DMS114 treated with DMSO at 0.1 percent for 48 hours (cell line): ENCODE data around the gene DENND1B.

Experiments
- DNase-seq: peaks from one replicate; lab custom pipeline; 2025; ENCODE audit not compliant: unreplicated experiment; lab: John Stamatoyannopoulos, UW

DENND1B gene, protein sequence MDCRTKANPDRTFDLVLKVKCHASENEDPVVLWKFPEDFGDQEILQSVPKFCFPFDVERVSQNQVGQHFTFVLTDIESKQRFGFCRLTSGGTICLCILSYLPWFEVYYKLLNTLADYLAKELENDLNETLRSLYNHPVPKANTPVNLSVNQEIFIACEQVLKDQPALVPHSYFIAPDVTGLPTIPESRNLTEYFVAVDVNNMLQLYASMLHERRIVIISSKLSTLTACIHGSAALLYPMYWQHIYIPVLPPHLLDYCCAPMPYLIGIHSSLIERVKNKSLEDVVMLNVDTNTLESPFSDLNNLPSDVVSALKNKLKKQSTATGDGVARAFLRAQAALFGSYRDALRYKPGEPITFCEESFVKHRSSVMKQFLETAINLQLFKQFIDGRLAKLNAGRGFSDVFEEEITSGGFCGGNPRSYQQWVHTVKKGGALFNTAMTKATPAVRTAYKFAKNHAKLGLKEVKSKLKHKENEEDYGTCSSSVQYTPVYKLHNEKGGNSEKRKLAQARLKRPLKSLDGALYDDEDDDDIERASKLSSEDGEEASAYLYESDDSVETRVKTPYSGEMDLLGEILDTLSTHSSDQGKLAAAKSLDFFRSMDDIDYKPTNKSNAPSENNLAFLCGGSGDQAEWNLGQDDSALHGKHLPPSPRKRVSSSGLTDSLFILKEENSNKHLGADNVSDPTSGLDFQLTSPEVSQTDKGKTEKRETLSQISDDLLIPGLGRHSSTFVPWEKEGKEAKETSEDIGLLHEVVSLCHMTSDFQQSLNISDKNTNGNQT

DNA sequence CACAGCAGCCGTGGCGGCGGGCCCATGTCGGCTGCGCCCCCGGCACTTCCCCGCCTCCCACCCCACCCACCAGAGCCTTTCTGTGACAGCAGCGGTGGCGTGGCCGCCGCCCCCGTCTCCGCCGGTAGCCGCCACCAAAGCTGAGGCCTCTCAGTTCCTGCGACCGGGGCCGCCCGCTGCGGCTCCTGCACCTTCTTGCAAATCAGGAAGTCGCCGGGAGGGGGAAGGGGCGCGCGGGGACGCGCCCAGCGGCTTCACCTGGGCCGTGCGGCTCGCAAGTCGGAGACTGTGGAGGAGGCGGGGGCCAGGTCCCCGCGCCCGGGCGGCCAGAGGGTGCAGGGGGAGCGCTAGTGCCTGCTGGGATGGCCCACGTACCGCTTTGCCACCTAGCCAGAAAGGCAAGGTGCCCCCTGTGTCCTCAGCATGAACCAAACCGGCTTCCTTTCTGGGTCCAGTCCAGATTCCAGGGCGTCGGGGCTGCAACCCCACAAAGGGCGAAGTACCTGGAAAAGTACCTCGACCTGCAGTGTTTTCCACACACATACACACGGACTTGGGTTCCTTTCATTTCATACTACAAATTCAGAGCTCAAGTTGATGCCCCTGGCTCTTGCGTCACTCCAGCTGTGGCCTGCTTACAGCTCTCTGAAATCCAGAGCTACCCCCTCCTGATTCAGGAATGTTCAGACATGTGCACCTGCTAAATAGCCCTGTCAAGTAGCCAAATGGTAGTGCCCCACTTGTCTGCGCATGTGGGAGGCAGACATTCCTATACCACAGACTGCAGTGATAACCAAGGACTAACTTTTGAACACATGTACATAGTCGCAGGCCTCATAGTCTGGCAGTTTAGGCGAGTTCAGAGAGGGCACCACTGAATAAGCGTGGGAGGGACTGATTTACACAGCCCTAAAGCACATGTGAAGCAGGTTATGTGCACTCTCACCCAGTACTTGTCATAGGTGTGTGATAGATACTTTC is at the start of gene DENND1B:
Gene DENND1B, minus strand, starts transcription at position 199 of the 981 bp plus-strand sequence. CDS start 325 bp downstream, outside the sequence.
- DNase-seq, result no peak

DNA sequence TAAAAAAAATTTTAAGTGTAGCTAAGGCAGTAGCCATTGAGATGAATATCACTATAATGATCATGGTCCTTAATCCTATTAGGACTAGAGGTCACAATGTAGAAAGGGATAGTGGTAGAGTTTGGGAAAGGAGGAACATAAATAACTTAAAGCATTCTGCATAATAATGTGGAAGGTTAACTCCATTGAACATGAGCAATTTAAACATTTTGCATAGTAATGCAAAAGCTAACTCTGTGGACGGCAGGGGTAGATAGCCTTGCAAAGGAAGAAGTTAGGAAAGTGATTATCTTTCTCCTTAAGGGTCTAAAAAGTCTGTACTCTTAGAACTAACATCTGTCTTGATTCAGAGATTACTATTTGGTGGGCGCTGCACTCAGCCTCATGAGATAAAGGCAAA is 39.0 kb upstream of the DENND1B start:
- DNase-seq, result no peak

DNA sequence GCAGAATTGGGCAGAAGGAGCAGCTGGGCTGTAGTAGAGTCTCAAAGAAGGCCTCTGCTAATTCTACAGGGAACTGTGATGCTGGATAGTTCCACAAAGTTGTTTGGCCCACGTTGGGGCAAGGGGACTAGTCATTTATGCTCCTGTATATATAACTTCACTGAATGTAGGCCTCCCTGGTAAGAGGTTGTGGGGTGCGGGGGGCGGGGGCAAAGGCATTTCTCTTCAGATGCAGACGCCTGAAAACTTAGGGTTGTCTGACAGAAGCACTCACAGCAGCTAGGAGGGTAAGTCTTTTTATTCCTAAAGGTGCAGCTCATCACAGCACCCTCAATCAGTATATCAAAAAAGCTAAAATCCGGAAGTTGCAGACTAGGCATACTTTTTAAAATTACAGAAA is 38.5 kb upstream of the DENND1B start:
- no peak for DNase-seq

DNA sequence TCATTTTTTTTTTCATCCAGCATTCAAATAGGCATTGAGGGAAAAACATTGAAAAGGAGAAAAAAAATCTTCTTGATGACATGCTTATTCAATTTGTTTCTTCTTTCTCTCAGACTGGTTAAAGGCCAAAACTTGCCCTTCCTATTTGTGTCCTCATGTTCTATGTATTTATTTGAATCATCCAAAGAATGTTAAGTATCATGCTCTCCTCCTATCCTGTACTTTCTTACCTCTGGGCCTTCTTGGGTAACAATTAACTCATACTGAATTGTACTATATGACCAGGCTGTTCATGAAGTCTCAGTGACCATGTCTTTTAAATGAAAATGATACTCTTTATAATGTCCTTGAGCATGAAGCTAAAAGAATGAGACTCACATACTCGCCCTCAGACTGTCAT is 36.5 kb upstream of the DENND1B start:
- DNase-seq, result no peak

DNA sequence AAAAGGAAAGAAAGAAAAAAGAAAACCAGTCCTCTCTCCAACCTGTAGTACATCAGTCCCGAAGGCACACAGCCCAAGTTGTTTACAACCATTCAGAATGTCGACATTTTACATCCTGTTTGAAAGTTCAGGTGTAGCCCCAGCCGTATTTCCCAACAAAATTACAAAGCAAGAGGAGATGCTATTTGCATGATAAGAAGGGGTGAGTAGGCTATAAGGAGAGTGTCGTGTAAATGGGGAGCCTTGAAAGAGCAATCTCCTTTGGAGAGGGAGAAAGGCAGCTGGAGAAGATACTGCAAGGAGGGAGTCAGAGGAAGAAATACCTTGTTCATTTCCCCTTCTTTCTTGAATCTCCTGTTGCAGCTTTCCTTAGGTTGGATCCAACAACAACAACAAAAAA is 35.5 kb upstream of the DENND1B start:
- no peak for DNase-seq

DNA sequence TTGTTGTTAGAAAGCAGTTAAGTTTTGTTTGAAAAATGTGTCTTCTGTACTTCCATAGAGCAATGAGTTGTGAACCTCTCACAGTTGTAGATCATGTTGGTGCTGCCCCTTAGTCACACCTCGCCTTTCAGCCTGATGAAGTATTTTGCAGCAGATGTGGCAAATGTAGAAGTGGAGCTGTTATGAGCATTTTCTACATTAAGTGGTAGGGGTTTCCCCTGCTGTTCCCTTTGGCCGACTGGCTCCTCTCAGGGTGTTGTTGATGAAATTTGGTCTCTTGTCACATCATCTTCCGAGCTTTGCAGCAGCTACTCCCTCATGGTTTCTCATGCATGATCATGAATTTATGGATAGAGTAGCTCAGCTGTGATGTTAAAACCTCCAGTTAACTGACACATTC is 33.6 kb upstream of the DENND1B start:
- no peak for DNase-seq

DNA sequence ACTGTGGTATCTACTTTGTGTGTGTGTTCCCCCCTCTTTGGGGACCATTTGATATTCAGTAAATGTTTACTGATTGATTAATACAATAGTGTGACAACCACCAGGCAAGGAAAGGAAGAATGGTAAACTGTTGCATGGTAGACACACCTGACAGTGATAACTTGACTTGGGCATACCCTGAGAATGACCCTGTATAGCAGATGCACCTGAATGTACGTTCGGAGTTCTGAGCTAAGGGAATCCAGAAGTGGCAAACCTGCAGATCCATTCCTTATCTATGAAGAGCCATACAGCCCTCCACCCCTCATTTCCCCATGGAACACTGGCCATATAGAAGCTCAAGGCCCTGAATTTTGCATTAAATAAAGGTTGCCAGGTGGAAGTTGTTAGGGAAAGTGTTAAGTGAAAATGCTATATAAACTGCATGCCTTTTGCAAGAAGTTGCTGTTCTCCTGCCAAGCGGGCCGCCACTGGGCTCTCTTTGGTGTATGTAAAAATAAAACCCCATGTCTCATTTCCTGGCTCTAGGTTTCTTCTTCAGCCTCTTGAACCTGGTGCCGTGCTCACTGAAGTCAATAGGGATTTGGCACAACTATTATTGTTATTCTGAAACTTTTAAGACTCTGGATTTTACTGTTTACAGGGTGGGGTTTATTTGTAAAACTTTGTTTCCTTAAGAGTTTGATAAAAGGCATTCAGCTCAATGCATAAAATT is 32.6 kb upstream of the DENND1B start:
- no peak for DNase-seq

DNA sequence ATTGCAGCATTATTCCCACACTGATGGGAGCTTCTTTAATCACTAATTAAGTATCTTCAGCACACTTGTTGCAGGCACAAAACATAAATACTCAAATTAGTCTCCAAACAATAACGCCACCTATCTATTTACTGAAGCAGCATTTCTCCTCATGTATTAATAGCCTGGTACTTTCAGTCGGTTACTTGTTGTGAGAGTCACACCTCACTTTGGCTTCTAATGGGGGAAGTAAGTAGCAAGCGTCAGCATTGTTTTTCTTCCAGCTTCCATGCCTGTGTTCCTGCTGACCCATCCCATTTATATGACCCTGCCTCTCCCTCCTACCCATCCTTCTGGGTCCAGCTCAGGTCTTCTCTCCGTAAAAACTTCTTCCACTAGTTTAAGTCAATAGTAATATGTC is 31.9 kb upstream of the DENND1B start:
- no peak for DNase-seq

DNA sequence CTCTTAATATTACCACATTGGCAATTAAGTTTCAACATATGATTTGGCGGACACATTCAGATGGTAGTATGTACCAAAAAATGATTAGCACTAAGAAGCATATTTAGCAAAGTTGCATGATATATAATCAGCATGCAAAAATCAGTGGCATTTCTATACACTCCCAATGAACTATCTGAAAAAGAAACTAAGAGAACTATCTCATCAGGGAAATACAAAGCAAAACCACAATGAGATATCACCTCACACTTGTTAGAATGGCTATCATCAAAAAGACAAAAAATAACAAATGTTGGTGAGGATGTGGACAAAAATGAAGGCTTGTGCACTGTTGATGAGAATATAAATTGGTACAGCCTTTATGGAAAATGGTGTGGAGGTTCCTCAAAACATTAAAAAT is 31.4 kb upstream of the DENND1B start:
- DNase-seq, result no peak

DNA sequence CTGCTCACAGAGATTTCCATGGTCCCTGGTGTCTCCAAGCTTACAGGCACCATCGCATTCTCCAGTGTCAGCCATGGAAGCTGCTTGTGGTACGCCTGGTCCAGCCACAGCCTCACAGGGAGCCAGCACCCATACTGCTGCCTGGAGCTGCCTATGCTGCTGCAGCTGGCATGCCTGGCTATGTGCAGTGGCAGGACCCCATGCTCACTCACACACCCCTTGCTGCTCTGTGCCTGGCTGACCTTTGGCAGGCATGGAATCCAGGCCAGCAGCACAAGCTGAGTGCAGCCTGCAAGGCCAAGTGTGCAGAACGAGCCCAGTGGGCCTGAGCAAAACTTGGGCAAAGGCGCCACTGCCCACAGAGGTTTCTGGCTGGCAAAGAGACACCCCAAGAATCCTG is 26.4 kb upstream of the DENND1B start:
- no peak for DNase-seq

DNA sequence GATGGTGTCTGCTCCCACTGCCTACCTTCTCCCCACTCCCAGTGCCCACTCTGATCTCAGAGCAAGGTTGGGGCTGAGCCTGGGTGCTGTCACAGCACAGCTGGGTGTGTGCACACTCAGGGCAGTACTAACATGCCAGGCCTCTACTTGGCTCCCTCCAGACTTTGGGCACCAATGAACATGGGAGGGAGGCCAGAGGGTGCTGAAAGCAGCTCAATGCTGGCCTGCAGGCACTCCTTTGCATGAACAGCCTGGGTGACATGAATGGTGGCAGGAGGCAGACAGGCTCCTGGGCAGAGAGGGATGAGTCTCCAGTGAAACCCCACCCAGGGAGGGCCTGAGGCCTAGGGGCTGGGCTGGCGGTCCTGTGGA is 25.8 kb upstream of the DENND1B start:
- DNase-seq, result no peak

DNA sequence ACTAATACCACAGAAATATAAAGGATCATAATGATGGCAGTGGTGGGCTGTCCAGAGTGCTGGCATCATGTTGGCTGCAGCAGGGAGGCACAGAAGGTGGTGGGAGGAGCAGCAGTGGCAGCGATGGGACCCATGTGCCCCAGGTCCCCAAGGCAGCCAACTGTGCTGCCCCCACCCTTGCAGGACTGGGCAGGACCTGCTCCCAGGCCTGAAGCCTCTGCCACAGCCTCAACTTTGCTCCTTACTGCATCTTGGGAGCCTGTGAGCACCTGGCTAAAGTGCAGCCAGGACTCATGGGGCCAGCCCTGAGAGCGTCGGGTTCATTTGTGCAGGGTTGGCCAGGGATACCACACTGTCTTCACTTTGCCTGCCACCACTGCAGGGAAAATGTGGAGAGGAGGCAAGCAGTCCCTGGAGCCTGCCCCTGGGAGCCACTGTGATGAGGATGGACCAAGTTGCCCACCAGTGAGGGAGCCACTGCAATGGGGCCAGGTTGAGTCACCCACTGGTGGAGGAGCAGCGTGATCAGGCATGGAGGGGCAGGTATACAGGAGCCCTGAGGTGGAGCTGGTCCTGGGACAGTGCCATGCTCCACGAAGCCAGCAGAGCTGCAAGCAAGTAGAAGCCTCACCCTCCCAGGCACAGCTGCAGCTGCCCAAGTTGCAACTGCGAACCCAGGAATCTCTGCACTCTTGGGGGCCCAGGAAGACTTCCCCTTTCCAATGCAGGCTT is 25.3 kb upstream of the DENND1B start:
- no peak for DNase-seq

DNA sequence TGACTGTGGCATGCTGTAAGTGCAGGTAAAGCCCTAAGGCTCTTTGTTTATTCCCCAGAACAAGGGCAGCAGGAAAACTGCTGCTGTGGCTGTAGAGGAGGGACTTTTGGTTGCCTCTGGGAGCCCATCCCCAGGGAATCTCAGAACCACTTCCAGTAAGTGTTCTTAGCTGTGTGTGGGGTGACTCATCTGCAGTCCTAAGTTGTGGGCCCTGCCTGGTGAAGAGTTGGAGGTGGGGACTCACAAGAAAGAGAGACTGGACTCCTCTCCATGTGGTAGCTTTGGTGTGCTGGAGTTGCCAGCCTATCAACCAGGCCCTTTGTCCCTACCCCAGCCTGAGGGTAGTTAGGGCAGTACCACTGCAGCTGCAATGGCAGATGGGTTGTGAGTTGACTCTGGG is 24.0 kb upstream of the DENND1B start:
- DNase-seq, result no peak

DNA sequence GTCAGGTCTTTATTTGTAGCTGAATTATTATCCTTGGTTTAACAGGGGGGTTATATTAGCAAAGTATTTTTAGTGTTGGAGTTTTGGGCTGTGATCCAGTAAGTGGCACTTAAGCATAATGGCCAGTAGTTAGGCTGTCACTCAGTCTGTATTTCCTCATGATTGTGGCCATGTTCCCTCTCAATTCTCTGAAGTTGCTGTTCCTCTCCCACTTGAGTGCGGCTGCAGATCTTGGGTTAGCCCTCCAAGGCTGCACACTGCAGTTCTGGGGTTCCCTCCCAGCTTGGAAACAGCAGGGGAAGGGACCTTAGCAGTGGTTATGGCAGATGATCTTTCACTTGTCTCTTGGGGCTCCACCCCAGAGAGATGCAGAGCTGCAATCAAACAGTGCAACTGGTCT is 23.2 kb upstream of the DENND1B start:
- DNase-seq, result no peak

DNA sequence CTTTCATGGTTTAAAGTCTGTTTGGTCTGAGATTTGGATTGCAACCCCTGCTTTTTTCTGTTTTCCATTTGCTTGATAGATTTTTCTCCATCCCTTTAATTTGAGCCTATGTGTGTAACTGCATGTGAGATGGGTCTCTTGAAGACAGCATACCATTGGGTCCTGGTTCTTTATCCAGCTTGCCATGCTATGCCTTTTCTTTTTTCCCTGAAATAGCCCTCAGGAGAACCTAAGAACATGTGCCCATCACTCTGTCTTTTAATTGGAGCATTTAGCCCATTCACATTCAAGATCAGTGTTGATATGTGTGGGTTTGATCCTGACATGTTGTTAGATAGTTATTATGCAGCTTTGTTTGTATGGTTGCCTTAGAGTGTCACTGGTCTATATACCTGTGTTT is 21.7 kb upstream of the DENND1B start:
- DNase-seq, result no peak

DNA sequence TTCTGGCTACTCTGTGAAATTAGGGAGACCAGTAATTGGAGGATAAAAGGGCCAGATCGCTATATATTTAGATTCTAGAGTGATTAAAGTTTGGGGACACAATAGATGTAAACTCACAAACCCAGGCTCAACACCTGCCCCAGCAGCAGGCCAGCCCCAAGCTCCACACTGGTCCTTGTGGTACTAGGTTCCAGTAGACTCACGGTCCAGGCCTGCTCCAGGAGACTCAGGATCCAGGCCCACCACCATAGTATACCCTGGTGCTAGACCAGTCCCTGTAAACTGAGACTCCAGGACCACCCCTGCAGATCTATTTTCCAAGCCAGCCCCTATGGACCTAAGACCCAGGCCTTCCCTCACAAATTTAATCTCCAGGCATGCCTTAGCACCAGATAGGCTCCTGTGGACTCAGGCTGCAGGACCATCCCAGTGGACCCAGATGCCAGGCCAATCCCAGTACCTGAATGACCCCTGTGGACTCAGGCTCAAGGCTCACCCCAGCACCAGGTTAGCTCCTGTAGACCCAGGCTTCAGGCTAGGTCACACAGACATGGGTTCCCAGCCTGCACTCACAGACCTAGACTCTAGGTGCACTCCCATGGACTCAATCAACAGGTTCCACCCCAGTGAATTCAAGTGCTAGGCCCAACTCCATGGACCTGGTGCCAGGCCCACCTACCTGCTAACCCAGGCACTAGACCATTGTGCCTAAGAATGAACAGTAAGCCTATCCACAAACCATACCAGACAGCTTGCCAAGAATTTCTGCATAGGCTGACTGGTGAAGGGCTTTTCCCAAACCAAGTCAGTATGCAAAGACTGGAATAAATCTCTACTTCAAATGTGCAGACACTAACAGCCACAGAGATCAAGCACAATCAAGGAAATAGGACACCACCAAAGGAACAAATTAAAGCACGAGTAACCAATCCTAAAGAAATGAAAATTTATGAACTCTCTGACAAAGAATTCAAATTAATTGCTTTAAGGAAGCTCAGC is 13.8 kb upstream of the DENND1B start:
- no peak for DNase-seq

DNA sequence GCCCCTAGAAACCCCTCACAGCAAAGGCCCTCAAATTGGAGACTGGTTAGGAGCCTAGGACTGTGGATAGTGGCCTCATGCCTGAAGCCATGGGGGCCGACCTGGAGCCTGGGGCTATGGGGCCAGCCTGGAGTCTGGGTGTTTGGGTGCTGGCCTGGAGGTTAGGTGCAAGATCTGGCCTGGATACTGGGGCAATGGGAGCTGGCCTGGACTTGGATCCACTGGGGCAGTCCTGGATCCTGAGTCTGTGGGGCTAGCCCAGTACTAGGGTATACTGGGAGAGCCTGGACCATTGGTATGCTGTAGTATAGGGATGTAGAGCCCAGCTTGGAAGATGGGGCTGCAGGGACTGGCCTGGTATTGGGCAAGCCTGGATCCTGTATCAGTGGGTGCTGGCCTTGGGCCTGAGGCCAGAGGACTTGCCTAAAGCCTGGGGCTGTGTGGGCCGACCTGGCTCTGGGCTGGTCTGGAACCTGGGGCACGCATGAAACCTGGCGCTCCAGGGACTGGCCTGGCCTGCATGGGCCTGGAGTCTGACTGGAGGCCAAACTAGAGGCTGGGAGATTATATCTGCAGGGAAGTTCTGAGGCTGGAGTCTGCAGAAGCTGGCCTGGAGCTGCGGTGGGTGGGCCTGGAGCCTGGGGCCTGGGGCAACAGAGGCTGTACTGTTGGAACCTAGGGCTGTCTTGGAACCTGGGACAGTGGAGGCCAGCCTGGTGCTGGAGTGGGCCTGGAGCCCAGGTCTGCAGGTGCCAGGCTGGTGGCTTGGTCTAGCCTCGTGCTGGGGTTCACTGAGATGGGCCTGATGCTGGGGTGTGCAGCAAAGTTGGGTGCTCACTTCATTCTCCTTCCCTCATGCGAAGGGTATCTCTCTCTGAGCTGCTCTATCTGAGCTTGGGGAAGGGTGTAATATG is 12.6 kb upstream of the DENND1B start:
- DNase-seq, result no peak

DNA sequence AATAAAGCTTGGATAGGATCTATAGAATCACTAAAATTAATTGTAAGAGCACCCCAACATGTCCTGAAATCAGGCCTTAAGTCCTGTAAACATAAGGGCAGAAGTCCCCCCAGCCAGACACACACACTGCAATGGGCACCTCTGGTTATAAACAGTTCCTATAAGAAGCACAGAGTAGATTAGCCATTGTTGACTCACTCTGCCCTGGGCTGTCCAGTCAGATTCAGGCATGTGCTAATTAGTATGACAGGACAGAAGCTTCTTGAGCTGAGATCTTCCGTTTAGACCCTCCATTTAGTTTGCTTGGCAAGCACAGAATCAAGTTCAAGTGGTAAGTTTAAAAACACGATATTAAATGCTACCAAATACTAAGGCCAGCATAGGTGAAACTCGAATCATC is 11.8 kb upstream of the DENND1B start:
- DNase-seq, result no peak
